ENCODE measurements around the gene TVP23B.
"Not testable (repeated sequence)": the region's sequence is repeated elsewhere in the genome, so short reads cannot be mapped to it uniquely, and the experiment has no call there.

Gene TVP23B

DNA sequence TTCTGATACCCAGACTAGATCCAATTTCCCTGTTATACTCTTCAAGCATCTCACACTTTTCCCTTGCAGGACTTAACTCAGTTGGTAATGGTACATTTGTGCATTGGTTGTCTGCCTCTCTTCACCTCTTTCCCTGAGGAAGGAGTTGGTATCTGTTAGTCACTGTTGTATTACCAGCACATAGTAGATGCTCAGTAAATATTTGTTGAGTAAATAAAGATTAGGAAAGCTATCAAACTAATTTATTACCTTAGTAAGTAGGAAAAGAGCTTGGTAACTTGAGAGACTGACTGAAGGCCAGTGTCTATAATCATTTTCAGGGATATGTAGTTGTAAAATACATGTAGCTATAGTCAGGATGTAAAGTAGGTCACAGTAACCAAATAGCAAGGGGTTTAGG, 15.9 kb downstream of the TVP23B start:
- not testable (repeated sequence) for H3K4me1 ChIP-seq (ENCODE audit: control insufficient read depth, insufficient read depth, low read length); H3K9me3 ChIP-seq (replicated peaks; ENCODE audit: low read length); H3K9ac ChIP-seq (ENCODE audit: low read depth, low read length); H3K4me3 ChIP-seq (ENCODE audit: low read length); H3K4me2 ChIP-seq (ENCODE audit: low read length); H3K27me3 ChIP-seq (ENCODE audit: control insufficient read depth, insufficient read depth, low read length)
- peaks cover 12% of the 10 kb centered on the region for H3K36me3 ChIP-seq (ENCODE audit: insufficient read depth, low read length)

DNA sequence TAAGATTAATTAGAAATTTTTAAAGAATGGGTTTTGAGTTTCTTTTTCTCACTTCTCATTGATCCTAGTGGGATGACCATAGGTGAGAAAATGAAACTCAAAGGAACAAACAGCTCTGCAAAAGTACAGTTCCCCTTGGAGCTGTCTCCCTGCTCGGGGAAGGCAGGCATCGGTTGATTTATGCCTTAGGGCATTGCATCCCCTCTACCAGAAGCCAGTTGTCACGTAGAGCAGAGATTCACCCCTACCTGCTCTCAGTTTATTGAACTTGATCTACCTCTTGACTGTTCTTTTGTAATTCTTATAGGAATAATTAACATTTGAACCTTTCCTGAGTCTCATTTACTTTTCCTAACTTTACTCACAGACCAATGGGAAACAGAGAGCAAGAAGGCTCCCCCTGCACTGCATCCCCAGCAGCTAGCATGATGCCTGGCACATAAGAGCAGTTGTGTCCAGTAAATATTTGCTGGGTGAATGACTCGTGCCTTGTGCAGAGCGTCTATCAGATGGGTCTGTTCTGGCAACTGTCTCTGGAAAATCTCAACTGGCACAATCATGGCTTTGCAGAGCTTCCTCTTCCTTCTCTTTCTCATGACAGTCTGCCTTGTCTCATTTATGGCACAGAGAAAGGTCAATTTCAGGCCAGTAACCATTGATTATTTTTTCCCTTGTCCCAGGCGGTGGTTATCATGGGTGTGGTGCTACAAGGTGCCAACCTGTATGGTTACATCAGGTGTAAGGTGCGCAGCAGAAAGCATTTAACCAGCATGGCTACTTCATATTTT, 22.7 kb downstream of the TVP23B start:
- H3K27me3 ChIP-seq (ENCODE audit: control insufficient read depth, insufficient read depth, low read length); H3K9me3 ChIP-seq (replicated peaks; ENCODE audit: low read length); H3K9ac ChIP-seq (ENCODE audit: low read depth, low read length); H3K4me1 ChIP-seq (ENCODE audit: control insufficient read depth, insufficient read depth, low read length); H3K4me2 ChIP-seq (ENCODE audit: low read length); H3K4me3 ChIP-seq (ENCODE audit: low read length): not testable (repeated sequence)
- H3K36me3 ChIP-seq (ENCODE audit: insufficient read depth, low read length): peaks cover 11% of the 10 kb centered on the region

GRCh38 chr17:18815924-18816323, 34.9 kb downstream of the TVP23B start:
- H3K4me1 ChIP-seq (ENCODE audit: control insufficient read depth, insufficient read depth, low read length); H3K36me3 ChIP-seq (ENCODE audit: insufficient read depth, low read length); H3K4me2 ChIP-seq (ENCODE audit: low read length); H3K27me3 ChIP-seq (ENCODE audit: control insufficient read depth, insufficient read depth, low read length); H3K9me3 ChIP-seq (replicated peaks; ENCODE audit: low read length); H3K4me3 ChIP-seq (ENCODE audit: low read length); H3K9ac ChIP-seq (ENCODE audit: low read depth, low read length): not testable (repeated sequence)

DNA sequence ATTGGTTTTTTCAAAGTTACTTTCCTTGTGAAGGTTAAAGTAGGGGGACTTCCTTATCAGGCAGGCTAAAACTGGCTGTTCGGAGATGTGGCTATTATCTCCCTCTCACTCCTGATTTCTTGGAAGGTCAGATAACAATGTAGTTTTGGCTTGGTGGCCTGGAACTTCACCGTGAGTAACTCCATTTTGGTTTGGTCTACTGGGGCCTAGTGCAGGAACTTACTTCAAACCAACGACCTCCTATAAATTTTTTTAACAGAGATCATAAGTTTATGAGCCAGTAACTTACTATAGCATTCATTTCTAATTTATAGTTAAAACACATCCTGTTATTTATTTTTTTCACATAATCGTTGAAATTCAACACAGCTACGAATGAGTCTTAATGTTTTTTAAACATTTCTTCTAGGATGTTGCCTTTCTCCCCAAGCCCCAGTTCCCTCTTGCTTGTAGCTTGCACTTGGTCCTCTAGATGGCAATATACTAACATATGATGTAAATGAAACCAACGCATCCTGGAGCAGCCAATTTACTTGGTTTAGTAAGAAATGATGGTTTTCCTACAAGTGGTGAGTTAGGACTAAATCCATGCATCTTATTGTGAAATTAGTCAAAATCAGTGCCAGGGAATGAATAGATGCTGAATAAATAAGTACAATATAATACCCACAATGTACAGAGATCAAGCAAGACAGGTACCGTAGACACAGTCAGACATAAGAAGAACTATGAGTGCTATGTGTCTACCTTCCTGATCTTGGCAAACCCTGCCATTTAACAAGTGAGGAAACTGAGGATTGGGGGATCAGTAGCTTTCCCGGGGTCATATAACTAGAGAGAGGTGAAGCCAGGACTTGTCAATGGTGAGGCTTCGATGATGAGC, 35.7 kb downstream of the TVP23B start:
- H3K36me3 ChIP-seq (ENCODE audit: insufficient read depth, low read length); H3K4me3 ChIP-seq (ENCODE audit: low read length); H3K4me1 ChIP-seq (ENCODE audit: control insufficient read depth, insufficient read depth, low read length); H3K27me3 ChIP-seq (ENCODE audit: control insufficient read depth, insufficient read depth, low read length); H3K4me2 ChIP-seq (ENCODE audit: low read length); H3K9ac ChIP-seq (ENCODE audit: low read depth, low read length); H3K9me3 ChIP-seq (replicated peaks; ENCODE audit: low read length): not testable (repeated sequence)

DNA sequence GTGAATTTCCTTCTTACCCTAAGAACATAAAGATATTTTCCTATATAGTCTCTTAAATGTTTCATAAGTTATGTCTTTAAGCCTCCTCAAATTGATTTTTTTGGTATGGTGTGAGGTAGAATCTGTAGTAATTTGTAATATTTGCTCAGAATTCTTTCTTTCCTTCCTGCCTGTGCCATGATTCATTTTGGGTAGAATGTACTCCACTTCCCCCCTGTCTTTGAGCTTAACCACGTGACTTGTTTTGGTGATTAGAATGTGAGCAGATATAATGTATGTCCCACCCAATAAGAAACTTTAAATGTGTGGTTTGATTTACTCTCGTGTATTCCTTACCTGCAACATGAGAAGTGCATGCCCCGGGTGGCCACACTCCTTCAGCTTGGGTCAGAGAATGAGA, 40.4 kb downstream of the TVP23B start:
- not testable (repeated sequence) for H3K4me3 ChIP-seq (ENCODE audit: low read length); H3K36me3 ChIP-seq (ENCODE audit: insufficient read depth, low read length); H3K4me2 ChIP-seq (ENCODE audit: low read length); H3K9me3 ChIP-seq (replicated peaks; ENCODE audit: low read length); H3K9ac ChIP-seq (ENCODE audit: low read depth, low read length); H3K27me3 ChIP-seq (ENCODE audit: control insufficient read depth, insufficient read depth, low read length); H3K4me1 ChIP-seq (ENCODE audit: control insufficient read depth, insufficient read depth, low read length)

DNA sequence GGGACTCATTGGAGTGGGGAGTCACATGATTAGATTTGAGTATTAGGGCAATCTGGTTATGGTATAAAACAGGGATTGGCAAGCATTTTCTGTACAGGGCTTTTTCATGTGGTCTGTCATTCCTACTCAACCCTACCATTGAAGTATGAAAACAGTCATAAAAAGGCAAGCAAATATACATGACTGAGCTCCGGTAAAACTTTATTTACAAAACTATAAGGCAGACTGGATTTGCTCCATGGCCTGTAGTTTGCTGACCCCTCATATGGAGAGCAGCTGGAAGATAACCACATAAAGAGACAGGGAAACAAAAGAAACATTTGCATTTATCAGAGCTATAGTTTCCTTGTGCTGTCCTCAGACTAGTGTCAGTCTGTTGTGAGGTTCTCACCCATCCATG, 46.6 kb downstream of the TVP23B start:
- H3K27me3 ChIP-seq (ENCODE audit: control insufficient read depth, insufficient read depth, low read length); H3K9ac ChIP-seq (ENCODE audit: low read depth, low read length); H3K9me3 ChIP-seq (replicated peaks; ENCODE audit: low read length); H3K36me3 ChIP-seq (ENCODE audit: insufficient read depth, low read length); H3K4me3 ChIP-seq (ENCODE audit: low read length); H3K4me1 ChIP-seq (ENCODE audit: control insufficient read depth, insufficient read depth, low read length); H3K4me2 ChIP-seq (ENCODE audit: low read length): not testable (repeated sequence)

GRCh38 chr17:18848501-18848900, 67.5 kb downstream of the TVP23B start:
- no peaks in the 10 kb centered on the region for H3K27me3 ChIP-seq (ENCODE audit: control insufficient read depth, insufficient read depth, low read length)
- H3K4me3 ChIP-seq (ENCODE audit: low read length): no peak overlapping the region
- peaks cover 14% of the 10 kb centered on the region for H3K4me1 ChIP-seq (ENCODE audit: control insufficient read depth, insufficient read depth, low read length)
- H3K9ac ChIP-seq (ENCODE audit: low read depth, low read length): no peak overlapping the region
- H3K9me3 ChIP-seq (replicated peaks; ENCODE audit: low read length): no peaks in the 10 kb centered on the region
- H3K36me3 ChIP-seq (ENCODE audit: insufficient read depth, low read length): no peaks in the 10 kb centered on the region
- no peak overlapping the region for H3K4me2 ChIP-seq (ENCODE audit: low read length)

GRCh38 chr17:18850679-18851078, 69.7 kb downstream of the TVP23B start:
- Histone ChIP-seq H3K27me3 (ENCODE audit: control insufficient read depth, insufficient read depth, low read length) (no peaks in the 10 kb centered on the region), H3K36me3 (ENCODE audit: insufficient read depth, low read length) (no peaks in the 10 kb centered on the region), H3K4me3 (ENCODE audit: low read length) (no peak overlapping the region), H3K9me3 (replicated peaks; ENCODE audit: low read length) (no peaks in the 10 kb centered on the region), H3K9ac (ENCODE audit: low read depth, low read length) (no peak overlapping the region), H3K4me2 (ENCODE audit: low read length) (no peak overlapping the region), H3K4me1 (ENCODE audit: control insufficient read depth, insufficient read depth, low read length) (peaks cover 22% of the 10 kb centered on the region)

- Histone ChIP-seq H3K4me1 (ENCODE audit: control insufficient read depth, insufficient read depth, low read length) (peaks cover 22% of the 10 kb centered on the region), H3K4me3 (ENCODE audit: low read length) (no peak overlapping the region), H3K9me3 (replicated peaks; ENCODE audit: low read length) (no peaks in the 10 kb centered on the region), H3K9ac (ENCODE audit: low read depth, low read length) (no peak overlapping the region), H3K36me3 (ENCODE audit: insufficient read depth, low read length) (no peaks in the 10 kb centered on the region), H3K4me2 (ENCODE audit: low read length) (no peak overlapping the region), H3K27me3 (ENCODE audit: control insufficient read depth, insufficient read depth, low read length) (no peaks in the 10 kb centered on the region)
These were observed 70.2 kb downstream of the TVP23B start for GRCh38 chr17:18851201-18851600.

DNA sequence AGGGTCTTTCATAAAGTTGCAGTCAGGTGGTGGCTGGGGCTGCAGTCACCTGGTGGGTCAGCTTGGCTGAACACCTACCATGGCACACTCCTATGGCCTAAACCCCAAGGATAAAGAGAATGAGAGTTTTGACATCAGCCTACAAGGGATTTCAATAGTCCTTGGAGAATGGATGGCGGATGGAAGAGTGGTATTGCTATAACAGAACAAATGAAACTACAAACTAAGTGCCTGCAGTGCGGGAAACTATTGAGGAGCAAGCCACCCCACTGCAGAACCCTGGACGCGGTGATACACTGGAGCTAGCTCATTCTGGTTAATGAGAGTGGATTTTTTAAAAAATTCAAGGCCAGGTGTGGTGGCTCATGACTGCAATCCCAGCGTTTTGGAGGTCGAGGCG, 74.0 kb downstream of the TVP23B start:
- Histone ChIP-seq H3K9ac (ENCODE audit: low read depth, low read length) (no peak overlapping the region), H3K4me3 (ENCODE audit: low read length) (no peak overlapping the region), H3K4me1 (ENCODE audit: control insufficient read depth, insufficient read depth, low read length) (peaks cover 20% of the 10 kb centered on the region), H3K27me3 (ENCODE audit: control insufficient read depth, insufficient read depth, low read length) (no peaks in the 10 kb centered on the region), H3K4me2 (ENCODE audit: low read length) (peak overlapping the region; percentile 83), H3K9me3 (replicated peaks; ENCODE audit: low read length) (no peaks in the 10 kb centered on the region), H3K36me3 (ENCODE audit: insufficient read depth, low read length) (no peaks in the 10 kb centered on the region)

DNA sequence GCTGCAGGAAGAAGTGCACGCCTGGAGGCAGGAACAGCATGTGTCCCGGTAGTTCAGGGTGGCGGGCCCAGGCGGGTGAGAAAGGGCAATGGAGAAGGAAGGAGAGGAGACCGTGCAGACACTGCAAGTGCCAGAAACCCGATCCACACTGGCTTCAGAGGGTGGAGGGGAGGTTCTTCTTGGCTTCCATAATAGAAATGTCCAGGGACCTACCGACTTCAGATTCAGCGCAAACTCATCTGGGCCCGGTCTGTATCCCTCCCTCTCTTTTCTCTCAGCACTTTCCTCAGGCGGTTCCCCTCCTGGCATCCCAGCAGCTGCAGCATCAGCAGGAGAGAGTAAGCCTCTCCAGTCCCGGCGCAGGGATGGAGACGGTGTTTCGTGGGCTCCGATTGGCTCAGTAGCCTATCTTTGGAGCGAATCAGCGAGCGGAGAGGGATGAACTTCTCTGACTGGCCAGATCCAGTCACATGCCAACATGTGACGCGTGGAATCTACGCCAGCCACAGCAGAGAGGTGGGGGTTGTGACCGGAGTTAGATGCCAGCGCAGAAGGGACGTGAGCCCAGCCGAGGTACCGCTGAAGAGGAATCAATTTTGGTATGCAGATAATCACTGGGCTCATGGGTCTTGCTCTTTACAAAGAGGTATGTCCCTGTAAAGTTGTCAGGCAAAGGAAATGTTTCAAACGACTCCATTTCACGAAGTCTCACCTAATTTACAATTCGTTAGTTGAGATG, 75.0 kb downstream of the TVP23B start:
- Histone ChIP-seq H3K36me3 (ENCODE audit: insufficient read depth, low read length) (no peaks in the 10 kb centered on the region), H3K9me3 (replicated peaks; ENCODE audit: low read length) (no peaks in the 10 kb centered on the region), H3K27me3 (ENCODE audit: control insufficient read depth, insufficient read depth, low read length) (no peaks in the 10 kb centered on the region), H3K4me2 (ENCODE audit: low read length) (peak overlapping the region; percentile 83), H3K4me1 (ENCODE audit: control insufficient read depth, insufficient read depth, low read length) (peaks cover 16% of the 10 kb centered on the region), H3K9ac (ENCODE audit: low read depth, low read length) (peak overlapping the region; percentile 74), H3K4me3 (ENCODE audit: low read length) (peak overlapping the region; percentile 78)

Data from skeletal muscle satellite cell (primary cell).